Stomach (tissue), 4 donors: Measurements from ENCODE around the gene TRAF3IP1.

Experiments used
- EP300 ChIP-seq: sonication (generic); formaldehyde crosslinking; IDR thresholded peaks from one replicate; pipeline ENCODE4 v1.6.1; 2017; ENCODE audit warnings: antibody characterized with exemption
- POLR2A ChIP-seq, 4 donors: fragments of 450-650 bp; IDR thresholded peaks; one replicate each; pipeline ENCODE4 v1.6.1; 2016; ENCODE audit warnings: antibody characterized with exemption in 4 of 4, control low read depth in 2 of 4, mild to moderate bottlenecking in 1 of 4, moderate library complexity in 1 of 4
- TF ChIP-seq, protein P1 (sequence below), 7 experiments: fragments of 450-650 bp in 4 of 7; fragments of 200-600 bp in 3 of 7; sonication (generic) in 3 of 7; IDR thresholded peaks; one replicate each; pipeline ENCODE4 v1.5.1; 2016 to 2019; ENCODE audit warnings: antibody characterized with exemption in 7 of 7, control low read depth in 2 of 7, mild to moderate bottlenecking in 1 of 7

DNA sequence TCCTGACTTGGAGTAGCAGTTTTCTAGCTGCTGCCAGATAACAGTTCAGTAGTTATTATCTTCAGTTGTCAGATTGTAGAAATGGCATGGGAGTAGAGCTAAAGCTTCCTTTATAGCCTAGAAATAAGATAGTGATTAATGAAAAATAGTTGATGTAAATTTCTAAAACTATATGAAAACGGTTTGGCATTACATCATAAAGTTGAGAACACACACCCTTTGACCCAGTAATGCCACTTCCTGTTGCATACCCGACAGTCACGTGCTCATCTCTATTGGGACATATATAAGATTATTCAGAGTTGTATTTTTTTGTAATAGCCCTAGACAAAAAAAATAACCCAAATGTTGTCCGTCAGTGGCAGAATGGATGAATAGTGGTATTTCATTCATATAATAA, 67.0 kb downstream of the TRAF3IP1 start:
- TF ChIP-seq, protein P1, sequence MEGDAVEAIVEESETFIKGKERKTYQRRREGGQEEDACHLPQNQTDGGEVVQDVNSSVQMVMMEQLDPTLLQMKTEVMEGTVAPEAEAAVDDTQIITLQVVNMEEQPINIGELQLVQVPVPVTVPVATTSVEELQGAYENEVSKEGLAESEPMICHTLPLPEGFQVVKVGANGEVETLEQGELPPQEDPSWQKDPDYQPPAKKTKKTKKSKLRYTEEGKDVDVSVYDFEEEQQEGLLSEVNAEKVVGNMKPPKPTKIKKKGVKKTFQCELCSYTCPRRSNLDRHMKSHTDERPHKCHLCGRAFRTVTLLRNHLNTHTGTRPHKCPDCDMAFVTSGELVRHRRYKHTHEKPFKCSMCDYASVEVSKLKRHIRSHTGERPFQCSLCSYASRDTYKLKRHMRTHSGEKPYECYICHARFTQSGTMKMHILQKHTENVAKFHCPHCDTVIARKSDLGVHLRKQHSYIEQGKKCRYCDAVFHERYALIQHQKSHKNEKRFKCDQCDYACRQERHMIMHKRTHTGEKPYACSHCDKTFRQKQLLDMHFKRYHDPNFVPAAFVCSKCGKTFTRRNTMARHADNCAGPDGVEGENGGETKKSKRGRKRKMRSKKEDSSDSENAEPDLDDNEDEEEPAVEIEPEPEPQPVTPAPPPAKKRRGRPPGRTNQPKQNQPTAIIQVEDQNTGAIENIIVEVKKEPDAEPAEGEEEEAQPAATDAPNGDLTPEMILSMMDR (IDR thresholded peaks at IDR 0.05), result no peak
- no peak for TF ChIP-seq POLR2A (IDR thresholded peaks at IDR 0.05)
- TF ChIP-seq EP300, result no peak
